GM12874 (cell line): Measurements from ENCODE around the gene KLRD1.

ENCODE experiments used
- TF ChIP-seq, protein P1 (sequence below): IDR thresholded peaks from 2 replicates; pipeline ENCODE4 v1.5.1; 2011; ENCODE audit warnings: low read depth, mild to moderate bottlenecking, control low read depth, low read length, moderate library complexity; ENCODE audit not compliant: insufficient read depth

KLRD1 gene

DNA sequence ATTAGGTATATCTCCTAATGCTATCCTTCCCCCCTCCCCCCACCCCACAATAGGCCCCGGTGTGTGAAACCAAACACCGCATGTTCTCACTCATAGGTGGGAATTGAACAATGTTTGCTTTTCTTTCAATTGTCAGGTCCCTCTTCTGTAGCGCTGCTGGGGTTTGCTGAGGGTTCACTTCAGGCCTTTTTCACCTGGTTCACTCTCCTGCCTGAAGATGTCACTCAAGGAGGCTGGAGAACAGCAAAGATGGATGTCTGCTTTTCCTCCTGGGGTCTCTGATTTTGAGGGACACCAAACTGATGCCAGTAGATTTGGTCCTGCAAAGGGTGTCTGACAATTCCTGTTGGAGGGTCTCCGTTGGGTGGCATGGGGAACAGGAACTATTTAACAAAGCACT is 46.4 kb downstream of the KLRD1 start:
- TF ChIP-seq, protein P1, sequence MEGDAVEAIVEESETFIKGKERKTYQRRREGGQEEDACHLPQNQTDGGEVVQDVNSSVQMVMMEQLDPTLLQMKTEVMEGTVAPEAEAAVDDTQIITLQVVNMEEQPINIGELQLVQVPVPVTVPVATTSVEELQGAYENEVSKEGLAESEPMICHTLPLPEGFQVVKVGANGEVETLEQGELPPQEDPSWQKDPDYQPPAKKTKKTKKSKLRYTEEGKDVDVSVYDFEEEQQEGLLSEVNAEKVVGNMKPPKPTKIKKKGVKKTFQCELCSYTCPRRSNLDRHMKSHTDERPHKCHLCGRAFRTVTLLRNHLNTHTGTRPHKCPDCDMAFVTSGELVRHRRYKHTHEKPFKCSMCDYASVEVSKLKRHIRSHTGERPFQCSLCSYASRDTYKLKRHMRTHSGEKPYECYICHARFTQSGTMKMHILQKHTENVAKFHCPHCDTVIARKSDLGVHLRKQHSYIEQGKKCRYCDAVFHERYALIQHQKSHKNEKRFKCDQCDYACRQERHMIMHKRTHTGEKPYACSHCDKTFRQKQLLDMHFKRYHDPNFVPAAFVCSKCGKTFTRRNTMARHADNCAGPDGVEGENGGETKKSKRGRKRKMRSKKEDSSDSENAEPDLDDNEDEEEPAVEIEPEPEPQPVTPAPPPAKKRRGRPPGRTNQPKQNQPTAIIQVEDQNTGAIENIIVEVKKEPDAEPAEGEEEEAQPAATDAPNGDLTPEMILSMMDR = no peak

DNA sequence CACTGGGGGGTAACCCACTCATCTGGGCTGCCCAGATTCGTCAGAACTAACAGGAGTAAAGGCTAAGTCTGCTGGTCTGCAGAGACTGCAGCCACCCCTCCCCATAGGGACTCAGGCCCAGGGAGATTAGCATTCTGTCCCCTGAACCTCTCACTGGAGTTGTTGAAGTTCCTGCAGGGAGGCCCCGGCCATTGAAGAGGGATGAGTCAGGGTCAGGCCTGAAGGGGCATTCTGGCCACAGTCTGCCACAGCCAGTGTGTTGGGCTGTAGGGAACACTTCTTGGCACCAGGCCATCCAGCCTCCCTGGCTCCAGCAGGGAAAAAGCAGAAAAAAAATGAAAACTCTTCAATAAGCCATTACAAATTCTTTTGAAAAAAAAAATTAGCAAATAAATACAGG is 46.8 kb downstream of the KLRD1 start:
- TF ChIP-seq, protein P1 = no peak

DNA sequence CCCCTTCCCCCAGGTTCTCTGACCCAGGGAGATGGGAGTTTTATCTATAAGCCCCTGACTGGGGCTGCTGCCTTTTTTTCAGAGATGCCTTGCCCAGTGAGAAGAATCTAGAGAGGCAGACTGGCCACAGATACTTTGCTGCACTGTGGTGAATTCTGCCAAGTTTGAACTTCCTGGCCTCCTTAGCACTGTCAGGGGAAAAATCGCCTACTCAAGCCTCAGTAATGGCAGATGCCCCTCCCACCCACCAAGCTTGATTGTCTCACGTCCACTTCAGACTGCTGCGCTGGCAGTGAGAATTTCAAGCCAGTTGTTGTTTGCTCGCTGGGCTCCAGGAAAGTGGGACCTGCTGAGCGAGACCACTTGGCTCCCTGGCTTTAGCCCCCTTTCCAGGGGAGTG is 50.5 kb downstream of the KLRD1 start:
- TF ChIP-seq, protein P1 = no peak

DNA sequence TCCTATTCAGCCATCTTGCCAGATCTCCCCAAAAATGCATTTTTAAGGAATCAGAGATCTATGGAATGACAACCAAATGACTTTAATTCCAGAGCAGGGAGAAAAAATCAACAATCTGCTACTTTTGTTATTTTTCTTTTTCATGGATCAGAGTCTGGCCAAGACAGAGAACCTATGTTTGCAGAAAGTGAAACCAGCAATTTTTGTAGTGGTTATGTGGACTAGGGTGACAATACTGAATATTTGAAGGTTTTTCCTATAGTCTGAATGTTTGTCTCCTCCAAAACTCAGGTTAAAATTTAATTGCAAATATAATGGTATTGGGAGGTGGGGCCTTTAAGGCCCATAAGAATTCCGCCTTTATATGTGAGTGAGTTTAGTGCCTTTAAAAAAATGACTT is 51.3 kb downstream of the KLRD1 start:
- TF ChIP-seq, protein P1 = no peak

DNA sequence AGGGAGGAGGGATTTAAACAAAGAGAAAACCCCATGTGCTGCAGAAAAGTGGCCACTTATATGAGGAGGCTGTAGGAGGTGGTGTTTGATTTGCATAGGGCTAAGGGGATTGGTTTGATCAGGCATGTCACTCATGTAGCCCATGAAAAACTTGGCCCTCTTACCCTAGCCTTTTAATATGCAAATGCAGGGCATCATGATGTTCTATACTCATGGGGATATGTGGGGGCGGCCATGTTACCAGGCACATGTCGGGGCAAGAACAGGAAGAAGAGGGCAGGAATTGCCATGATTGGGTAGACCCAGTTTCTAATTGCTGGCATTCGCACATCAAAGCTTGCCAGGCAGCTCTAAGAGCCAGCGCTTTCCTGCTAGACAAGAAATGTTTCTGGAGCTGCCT is 53.4 kb downstream of the KLRD1 start:
- TF ChIP-seq, protein P1 = no peak

DNA sequence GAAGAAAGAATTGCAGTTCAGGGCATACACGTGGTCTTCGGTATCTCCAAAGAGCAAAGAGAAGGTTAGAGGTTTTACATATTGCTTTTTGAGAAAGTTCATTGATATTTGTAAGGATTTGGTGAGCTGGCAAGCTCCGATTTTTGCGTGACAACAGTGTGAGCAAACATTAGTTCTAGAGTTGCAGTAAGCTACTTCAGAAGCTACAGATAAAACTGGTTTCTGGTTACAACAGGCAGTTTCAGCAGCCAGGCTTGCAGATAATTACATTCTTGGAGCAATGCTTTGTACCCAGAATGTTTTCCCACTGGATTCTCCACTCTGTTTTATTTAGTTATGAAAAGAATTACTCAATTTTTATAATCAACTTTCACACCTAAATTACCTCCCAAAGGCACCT is 54.0 kb downstream of the KLRD1 start:
- TF ChIP-seq, protein P1 = no peak

DNA sequence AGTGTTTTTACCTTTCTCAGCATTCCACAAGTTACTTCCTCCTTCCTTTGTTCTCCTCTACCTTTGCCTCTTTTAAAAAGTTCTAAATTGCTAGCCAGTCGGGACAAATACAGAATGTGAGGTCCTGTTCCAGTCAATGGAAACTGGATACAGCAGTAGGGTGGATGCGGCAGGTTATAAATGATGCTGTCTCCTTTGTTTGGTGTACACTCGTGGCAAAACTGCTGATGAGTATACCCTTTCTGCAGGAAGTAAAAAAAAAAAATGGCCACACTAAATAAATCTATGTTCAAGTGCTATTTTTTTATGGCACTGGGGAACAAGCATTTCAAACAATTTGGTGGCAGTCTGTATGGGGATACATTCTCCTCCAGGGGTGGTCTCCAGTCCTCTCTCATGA is 54.7 kb downstream of the KLRD1 start:
- TF ChIP-seq, protein P1 = no peak
